HepG2 (cell line): ENCODE data around the gene CFAP99. TPM values are rescaled to one million over a fixed set of nuclear protein-coding genes. Genes with fewer than 3 reads are reported as not detected.

Source experiments
- ATAC-seq: fragments of 200-7000 bp; cut with Tn5 transposase; 3 replicates; pipeline ENCODE4 v1.9.1; 2020; ENCODE audit warnings: mild to moderate bottlenecking, moderate library complexity
- BruUV-seq: library from RNA; stranded (reverse); fragments of 400-500 nt; replicated peaks from 2 replicates; lab custom pipeline; 2021; lab: Mats Ljungman, UMichigan
- CTCF ChIA-PET: fragments of 300-600 bp; formaldehyde crosslinking; extraction: SDS; loops from one replicate; lab custom pipeline; 2021; ENCODE audit warnings: low total read pairs, inconsistent platforms, low intra/inter-chr PET ratio; lab: Yijun Ruan, JAX
- POLR2A ChIA-PET: fragments of 350-600 bp; sonication (Branson Sonifier 250); formaldehyde crosslinking; loops from one replicate; lab custom pipeline; 2020; ENCODE audit warnings: antibody characterized with exemption, inconsistent platforms; lab: Yijun Ruan, JAX
- DNase-seq: peaks from one replicate; pipeline ENCODE4 v3.0.0-alpha.2; 2015; ENCODE audit warnings: low spot score
- FAIRE-seq: peaks from 3 replicates; lab custom pipeline; 2011; peaks lifted over from hg19 to GRCh38; lab: Jason Lieb, UNC
- H2AFZ ChIP-seq: one replicate; pipeline ENCODE4 v1.6.1; 2011; ENCODE audit warnings: low read length, inconsistent platforms
- H3K27ac ChIP-seq: fragments of 300-600 bp; 3 replicates; pipeline ENCODE4 v1.8.0; 2011; ENCODE audit warnings: mixed run types, mild to moderate bottlenecking, mixed read lengths, low read length, inconsistent platforms; ENCODE audit not compliant: insufficient read depth; ENCODE audit errors: extremely low read length
- H3K27me3 ChIP-seq, 2 experiments: fragments of 200-600 bp in 1 of 2; 2 replicates in 1 of 2; 3 replicates in 1 of 2; pipeline versions ENCODE4 v1.6.0 to v1.8.0; 2011; ENCODE audit warnings: low read length in 2 of 2, mild to moderate bottlenecking in 2 of 2, moderate library complexity in 2 of 2, inconsistent platforms in 1 of 2; ENCODE audit not compliant: insufficient read depth in 2 of 2, control insufficient read depth in 1 of 2
- H3K36me3 ChIP-seq, 2 experiments: fragments of 200-600 bp in 1 of 2; replicated peaks in 1 of 2; 2 replicates in 1 of 2; 3 replicates in 1 of 2; pipeline versions ENCODE4 v1.5.1 to v1.8.0; 2011; ENCODE audit warnings: low read length in 2 of 2, inconsistent platforms in 1 of 2; ENCODE audit not compliant: insufficient read depth in 2 of 2, control insufficient read depth in 1 of 2
- H3K4me1 ChIP-seq: 2 replicates; pipeline ENCODE4 v1.5.1; 2012; ENCODE audit warnings: low read length, inconsistent platforms; ENCODE audit not compliant: insufficient read depth
- H3K4me2 ChIP-seq: 2 replicates; pipeline ENCODE4 v1.6.0; 2011; ENCODE audit warnings: low read depth, low read length, inconsistent platforms
- H3K4me3 ChIP-seq, 3 experiments: fragments of 200-600 bp in 1 of 3; sonication (generic), shearing (Covaris generic) in 1 of 3; replicated peaks in 1 of 3; 2 replicates each; pipeline ENCODE4 v1.5.1; 2011 to 2016; ENCODE audit warnings: low read length in 3 of 3, inconsistent platforms in 2 of 3, low read depth in 2 of 3, mild to moderate bottlenecking in 2 of 3, control low read depth in 1 of 3, mixed read lengths in 1 of 3; ENCODE audit not compliant: insufficient read depth in 1 of 3
- H3K79me2 ChIP-seq: one replicate; pipeline ENCODE4 v1.6.1; 2011; ENCODE audit warnings: low read length, inconsistent platforms; ENCODE audit not compliant: insufficient read depth
- H3K9ac ChIP-seq: 2 replicates; pipeline ENCODE4 v1.6.0; 2011; ENCODE audit warnings: mild to moderate bottlenecking, low read depth, low read length, inconsistent platforms; ENCODE audit not compliant: insufficient read depth
- H3K9me3 ChIP-seq: 2 replicates; pipeline ENCODE4 v1.5.1; 2012; ENCODE audit warnings: mild to moderate bottlenecking, low read length
- H4K20me1 ChIP-seq: 2 replicates; pipeline ENCODE4 v1.6.0; 2011; ENCODE audit warnings: inconsistent platforms, mild to moderate bottlenecking, low read length, moderate library complexity; ENCODE audit not compliant: insufficient read depth
- ARNT ChIP-seq: fragments of 450-650 bp; IDR thresholded peaks from 2 replicates; pipeline ENCODE4 v1.6.1; 2017
- ATF7-NPFF ChIP-seq: sonication (generic); formaldehyde crosslinking; IDR thresholded peaks from 2 replicates; pipeline ENCODE4 v1.8.1; 2023; ENCODE audit warnings: mild to moderate bottlenecking, low read depth, missing genetic modification reagents, moderate library complexity
- BCL6 ChIP-seq: IDR thresholded peaks from 2 replicates; pipeline ENCODE4 v1.6.1; 2016; ENCODE audit warnings: missing genetic modification reagents, missing compliant biosample characterization
- DZIP1 ChIP-seq: sonication (generic); formaldehyde crosslinking; IDR thresholded peaks from 2 replicates; pipeline ENCODE4 v1.5.0; 2020; ENCODE audit warnings: mild to moderate bottlenecking, missing genetic modification reagents
- E2F5 ChIP-seq: sonication (generic); formaldehyde crosslinking; conservative IDR thresholded peaks from 2 replicates; pipeline ENCODE4 v1.4.0; 2020; ENCODE audit warnings: missing genetic modification reagents
- GATAD2A ChIP-seq: IDR thresholded peaks from 2 replicates; pipeline ENCODE4 v1.6.1; 2016
- NKX3-1 ChIP-seq: sonication (generic); formaldehyde crosslinking; IDR thresholded peaks from 2 replicates; pipeline ENCODE4 v1.5.0; 2020; ENCODE audit warnings: missing genetic modification reagents
- NPAS2 ChIP-seq: sonication (generic); formaldehyde crosslinking; IDR thresholded peaks from 2 replicates; pipeline ENCODE4 v1.8.0; 2022; ENCODE audit warnings: mild to moderate bottlenecking, missing genetic modification reagents, borderline replicate concordance
- PHF20 ChIP-seq: sonication (generic); formaldehyde crosslinking; IDR thresholded peaks from 2 replicates; pipeline ENCODE4 v1.5.0; 2020; ENCODE audit warnings: mild to moderate bottlenecking, missing genetic modification reagents
- REL ChIP-seq: sonication (generic); formaldehyde crosslinking; conservative IDR thresholded peaks from 2 replicates; pipeline ENCODE4 v1.8.0; 2022; ENCODE audit warnings: mild to moderate bottlenecking, missing genetic modification reagents, moderate library complexity
- TAF1 ChIP-seq: sonication (generic); formaldehyde crosslinking; IDR thresholded peaks from 2 replicates; pipeline ENCODE4 v1.4.0; 2020; ENCODE audit warnings: missing genetic modification reagents
- ZBTB20 ChIP-seq: sonication (generic); formaldehyde crosslinking; IDR thresholded peaks from 2 replicates; pipeline ENCODE4 v1.8.1; 2023; ENCODE audit warnings: missing genetic modification reagents, low read depth, mild to moderate bottlenecking, borderline replicate concordance
- ZNF235 ChIP-seq: sonication (generic); formaldehyde crosslinking; IDR thresholded peaks from 2 replicates; pipeline ENCODE4 v1.8.1; 2023; ENCODE audit warnings: mild to moderate bottlenecking, missing genetic modification reagents, borderline replicate concordance
- ZNF329 ChIP-seq: sonication (generic); formaldehyde crosslinking; IDR thresholded peaks from 2 replicates; pipeline ENCODE4 v1.9.0; 2021; ENCODE audit warnings: low read depth, mild to moderate bottlenecking, missing genetic modification reagents
- ZNF782 ChIP-seq: sonication (generic); formaldehyde crosslinking; IDR thresholded peaks from 2 replicates; pipeline ENCODE4 v1.4.0; 2020; ENCODE audit warnings: missing genetic modification reagents, mild to moderate bottlenecking, borderline replicate concordance
- WGBS: methylation state at CpG from one replicate; pipeline ENCODE4 v1.1.6; 2017; ENCODE audit warnings: low lambda C conversion rate; 5-methylcytosine and 5-hydroxymethylcytosine counted together
- in situ Hi-C: cut with HindIII; loops from 2 replicates; pipeline ENCODE4 v1.10.0; 2017; ENCODE audit warnings: low pct_unique_long_range_greater_than_20kb; ENCODE audit not compliant: extremely low pct_ligation_motif_present
- intact Hi-C: fragments of 100-400 bp; cut with micrococcal nuclease; formaldehyde crosslinking; loops from one replicate; pipeline ENCODE4 v1.10.0; 2022; ENCODE audit not compliant: unreplicated experiment
- polyA plus RNA-seq, 8 experiments: library from polyadenylated mRNA; depleted of rRNA in 3 of 8; stranded (reverse) in 7 of 8; unstranded in 1 of 8; fragments of >200 nt; fragmentation: Illumina TruSeq in 4 of 8; extraction: Trizol in 4 of 8; gene quantifications; 2 replicates each; pipeline versions ENCODE4 v1.2.1 to v1.2.3, GENCODE V29; 2011 to 2016; ENCODE audit warnings: low read depth in 4 of 8, missing spikeins in 1 of 8, mixed read lengths in 1 of 8; ENCODE audit not compliant: insufficient read depth in 1 of 8
- total RNA-seq, 5 experiments: library from RNA; depleted of rRNA; stranded (reverse); fragments of >200 nt; fragmentation: Illumina TruSeq; extraction: Trizol; gene quantifications; 2 replicates each; pipeline ENCODE4 v1.2.3, GENCODE V29; 2016; ENCODE audit warnings: low read depth in 1 of 5
- TF ChIP-seq, protein P1 (sequence below): sonication (generic); formaldehyde crosslinking; IDR thresholded peaks from 2 replicates; pipeline ENCODE4 v1.5.0; 2020; ENCODE audit warnings: missing genetic modification reagents
- TF ChIP-seq, protein P2 (sequence below): sonication (generic); formaldehyde crosslinking; IDR thresholded peaks from 2 replicates; pipeline ENCODE4 v1.9.0; 2021; ENCODE audit warnings: missing genetic modification reagents, mild to moderate bottlenecking, borderline replicate concordance

CFAP99 gene
- total and polyA plus RNA-seq, 2 of the 13 experiments (the other 11 are each of a cell fraction or from before 2014, with no cell fraction given) = not detected

DNA sequence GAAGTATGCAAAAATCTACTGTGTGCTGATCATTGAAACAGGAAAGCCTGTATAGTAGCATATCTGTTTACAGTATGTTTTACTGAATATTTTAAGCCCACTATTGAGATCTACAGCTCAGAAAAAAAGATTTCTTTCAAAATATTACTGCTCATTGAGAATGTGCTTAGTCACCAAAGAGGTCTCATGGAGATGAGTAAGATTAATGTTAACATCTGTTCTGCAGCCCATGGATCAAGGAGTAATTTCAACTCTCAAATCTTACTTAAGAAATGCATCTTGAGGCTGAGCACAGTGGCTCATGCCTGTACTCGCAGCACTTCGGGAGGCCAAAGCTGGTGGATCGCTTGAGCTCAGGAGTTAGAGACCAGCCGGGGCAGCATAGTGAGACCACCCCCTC is 53.4 kb downstream of the CFAP99 start:
- Histone ChIP-seq H3K36me3 (peaks cover 0 to 19% of the 10 kb centered on the region in 2 experiments; a peak in 3 of 5 replicates), H4K20me1 (peaks cover 34% of the 10 kb centered on the region), H3K27me3 (no peaks in the 10 kb centered on the region; a peak in 1 of 5 replicates), H3K4me3 (no peak overlapping the region), H3K9me3 (no peaks in the 10 kb centered on the region), H3K4me1 (peaks cover 61% of the 10 kb centered on the region), H3K79me2 (peaks cover 85% of the 10 kb centered on the region), H3K27ac (no peak overlapping the region), H3K4me2 (no peak overlapping the region), H3K9ac (no peak overlapping the region), H2AFZ (no peak overlapping the region)
- ATAC-seq (no peak), DNase-seq (no peak), FAIRE-seq (no peak)
- no TSS peak for BruUV-seq
- 98% methylated on average over 4 of the region's 4 CpGs for WGBS
- ChIA-PET CTCF (no interaction called here), POLR2A (interaction anchor here (1.2 kb wide), 1 partner anchor 64 kb away, joined by 3 read pairs; the partner anchor contains the start of gene FAM193A)
- in situ Hi-C loops = no loop called here
- intact Hi-C loops = no loop called here
- TF ChIP-seq BCL6 (CRISPR knock-in tag) (no peak), ZNF235 (CRISPR knock-in tag) (no peak), ATF7-NPFF (CRISPR knock-in tag) (no peak), TAF1 (CRISPR knock-in tag) (no peak), ZNF782 (CRISPR knock-in tag) (no peak), NPAS2 (no peak), ZBTB20 (no peak), ZNF329 (CRISPR knock-in tag) (no peak), E2F5 (CRISPR knock-in tag) (no peak), ARNT (no peak), DZIP1 (CRISPR knock-in tag) (no peak), PHF20 (CRISPR knock-in tag) (no peak), GATAD2A (CRISPR knock-in tag) (no peak), NKX3-1 (CRISPR knock-in tag) (no peak), REL (no peak)
- TF ChIP-seq, protein P1, sequence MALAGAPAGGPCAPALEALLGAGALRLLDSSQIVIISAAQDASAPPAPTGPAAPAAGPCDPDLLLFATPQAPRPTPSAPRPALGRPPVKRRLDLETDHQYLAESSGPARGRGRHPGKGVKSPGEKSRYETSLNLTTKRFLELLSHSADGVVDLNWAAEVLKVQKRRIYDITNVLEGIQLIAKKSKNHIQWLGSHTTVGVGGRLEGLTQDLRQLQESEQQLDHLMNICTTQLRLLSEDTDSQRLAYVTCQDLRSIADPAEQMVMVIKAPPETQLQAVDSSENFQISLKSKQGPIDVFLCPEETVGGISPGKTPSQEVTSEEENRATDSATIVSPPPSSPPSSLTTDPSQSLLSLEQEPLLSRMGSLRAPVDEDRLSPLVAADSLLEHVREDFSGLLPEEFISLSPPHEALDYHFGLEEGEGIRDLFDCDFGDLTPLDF (CRISPR knock-in tag) = no peak
- TF ChIP-seq, protein P2, sequence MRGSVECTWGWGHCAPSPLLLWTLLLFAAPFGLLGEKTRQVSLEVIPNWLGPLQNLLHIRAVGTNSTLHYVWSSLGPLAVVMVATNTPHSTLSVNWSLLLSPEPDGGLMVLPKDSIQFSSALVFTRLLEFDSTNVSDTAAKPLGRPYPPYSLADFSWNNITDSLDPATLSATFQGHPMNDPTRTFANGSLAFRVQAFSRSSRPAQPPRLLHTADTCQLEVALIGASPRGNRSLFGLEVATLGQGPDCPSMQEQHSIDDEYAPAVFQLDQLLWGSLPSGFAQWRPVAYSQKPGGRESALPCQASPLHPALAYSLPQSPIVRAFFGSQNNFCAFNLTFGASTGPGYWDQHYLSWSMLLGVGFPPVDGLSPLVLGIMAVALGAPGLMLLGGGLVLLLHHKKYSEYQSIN (CRISPR knock-in tag) = no peak
